K562 (cell line): Measurements from ENCODE around the gene HARS2. TPM values are rescaled to one million over a fixed set of nuclear protein-coding genes. Genes with fewer than 3 reads are reported as not detected.

Experiments
- CREB3L1 ChIP-seq: fragments of 450-650 bp; IDR thresholded peaks from 2 replicates; pipeline ENCODE4 v1.6.1; 2014; ENCODE audit warnings: low read depth, mild to moderate bottlenecking, moderate library complexity, borderline replicate concordance
- CXXC5 ChIP-seq: fragments of 250-450 bp; sonication (Bioruptor Pico); IDR thresholded peaks from 2 replicates; pipeline ENCODE4 v1.8.0; 2022; ENCODE audit warnings: inconsistent platforms, mild to moderate bottlenecking, moderate library complexity
- ETV1 ChIP-seq: fragments of 450-650 bp; conservative IDR thresholded peaks from 2 replicates; pipeline ENCODE4 v1.6.1; 2016; ENCODE audit warnings: missing genetic modification characterization, control low read depth, low read depth, missing compliant biosample characterization
- EZH2 ChIP-seq: IDR thresholded peaks from 2 replicates; pipeline ENCODE4 v1.6.1; 2012; ENCODE audit warnings: low read depth, mild to moderate bottlenecking, inconsistent platforms, low read length, borderline replicate concordance
- HIVEP1 ChIP-seq: fragments of 250-450 bp; sonication (Bioruptor Pico); IDR thresholded peaks from 2 replicates; pipeline ENCODE4 v1.4.0; 2020; ENCODE audit warnings: mild to moderate bottlenecking
- KLF13 ChIP-seq: fragments of 450-650 bp; IDR thresholded peaks from 2 replicates; pipeline ENCODE4 v1.6.1; 2016; ENCODE audit warnings: missing genetic modification characterization, low read depth, mild to moderate bottlenecking, missing compliant biosample characterization, moderate library complexity, borderline replicate concordance
- KLF6 ChIP-seq: fragments of 250-450 bp; sonication (Bioruptor Pico); IDR thresholded peaks from 2 replicates; pipeline ENCODE4 v1.4.0; 2020; ENCODE audit warnings: mild to moderate bottlenecking, moderate library complexity, borderline replicate concordance
- MIER1 ChIP-seq: fragments of 450-650 bp; IDR thresholded peaks from 2 replicates; pipeline ENCODE4 v1.6.1; 2016; ENCODE audit warnings: antibody characterized with exemption, mild to moderate bottlenecking, low read depth
- POLR2G ChIP-seq: fragments of 200-400 bp; formaldehyde crosslinking; IDR thresholded peaks from 2 replicates; pipeline ENCODE4 v1.6.1; 2017; ENCODE audit warnings: low read depth, mild to moderate bottlenecking, antibody characterized with exemption, low read length, moderate library complexity
- RBM14 ChIP-seq: fragments of 200-400 bp; formaldehyde crosslinking; IDR thresholded peaks from 2 replicates; pipeline ENCODE4 v1.6.1; 2018; ENCODE audit warnings: low read depth, mild to moderate bottlenecking, low read length, moderate library complexity, borderline replicate concordance; ENCODE audit not compliant: insufficient read depth
- RREB1 ChIP-seq: fragments of 250-450 bp; sonication (Bioruptor Pico); IDR thresholded peaks from 2 replicates; pipeline ENCODE4 v1.4.0; 2020
- UBTF ChIP-seq, 2 experiments: IDR thresholded peaks; 2 replicates each; pipeline ENCODE4 v1.6.1; 2012; ENCODE audit warnings: improper control_type of control experiment in 2 of 2, low read depth in 2 of 2, low read length in 2 of 2, borderline replicate concordance in 1 of 2
- ZBTB1 ChIP-seq: sonication (generic); formaldehyde crosslinking; IDR thresholded peaks from 2 replicates; pipeline ENCODE4 v1.8.1; 2023; ENCODE audit warnings: missing genetic modification reagents, low read depth, mild to moderate bottlenecking, borderline replicate concordance
- ZNF785 ChIP-seq: fragments of 250-450 bp; sonication (Bioruptor Pico); IDR thresholded peaks from 2 replicates; pipeline ENCODE4 v1.4.0; 2020; ENCODE audit warnings: mild to moderate bottlenecking
- polyA plus RNA-seq, 8 experiments: library from polyadenylated mRNA; depleted of rRNA in 4 of 8; stranded (reverse) in 5 of 8; unstranded in 3 of 8; fragments of >200 nt; fragmentation: Nextera tagmentation in 2 of 8; fragmentation: Illumina TruSeq in 1 of 8; extraction: Ambion mirVana in 2 of 8; extraction: Trizol in 1 of 8; gene quantifications; 2 replicates each; pipeline versions ENCODE4 v1.2.1 to v1.2.3, GENCODE V29; 2011 to 2014; ENCODE audit warnings: inconsistent platforms in 1 of 8, missing spikeins in 1 of 8
- total RNA-seq, 7 experiments: library from RNA; depleted of rRNA in 6 of 7; stranded (reverse); fragments of >200 nt in 6 of 7; fragmentation: Illumina TruSeq in 2 of 7; extraction: Trizol in 2 of 7; gene quantifications; 2 replicates each; pipeline versions ENCODE4 v1.2.1 to v1.2.3, GENCODE V29; 2011 to 2021; ENCODE audit warnings: low replicate concordance in 1 of 7

HARS2 gene
- total and polyA plus RNA-seq, 9 of the 15 experiments (the other 6 are each of a cell fraction or from before 2014, with no cell fraction given), result 8.5 to 41.6 (median 27.1) TPM

- TF ChIP-seq KLF13 (no peak; the same call in none of the 2 replicates), ZBTB1 (no peak), UBTF (IDR thresholded peaks at IDR 0.05; ENCODE audit: borderline replicate concordance in 1 of 2, low read depth in 2 of 2, low read length in 2 of 2) (peak; percentile 58 to 88; a peak in 3 of 4 replicates), ETV1 (tag) (peak; percentile 95), MIER1 (no peak), CREB3L1 (peak; percentile 61), RREB1 (CRISPR knock-in tag) (no peak; the same call in 1 of the 2 replicates), RBM14 (no peak), EZH2 (no peak), ZNF785 (CRISPR knock-in tag) (no peak), POLR2G (peak; percentile 97), CXXC5 (peak; percentile 89), KLF6 (CRISPR knock-in tag) (no peak), HIVEP1 (CRISPR knock-in tag) (no peak)
Observed at GRCh38 chr5:140664359-140665119, 26.7 kb upstream of the HARS2 start, which contains the start of gene WDR55 (continued).
